Common myeloid progenitor, CD34-positive (primary cell): Measurements from ENCODE around the gene MED29. TPM values are rescaled to one million over a fixed set of nuclear protein-coding genes. Genes with fewer than 3 reads are reported as not detected.
A peak's percentile ranks its signal among the peaks of the same experiment; 100 is the strongest.

ENCODE experiments used
- CTCF ChIA-PET: fragments of 350-600 bp; sonication (Branson Sonifier 250); formaldehyde crosslinking; loops from one replicate; lab custom pipeline; 2021; ENCODE audit warnings: antibody characterized with exemption; lab: Charles Lee
- POLR2A ChIA-PET: fragments of 350-600 bp; sonication (Branson Sonifier 250); formaldehyde crosslinking; loops from one replicate; lab custom pipeline; 2021; ENCODE audit warnings: antibody characterized with exemption; lab: Charles Lee
- DNase-seq, 3 donors: peaks; one replicate each; pipeline versions ENCODE4 v3.0.0 to v3.0.0-alpha.2; 2013
- H3K27ac ChIP-seq, 2 experiments: 1 replicate in 1 of 2; 2 replicates in 1 of 2; pipeline ENCODE4 v1.7.0; 2013; ENCODE audit warnings: inconsistent platforms in 2 of 2, low read length in 2 of 2, mild to moderate bottlenecking in 2 of 2, low read depth in 1 of 2, moderate library complexity in 1 of 2; ENCODE audit not compliant: severe bottlenecking in 2 of 2, insufficient read depth in 1 of 2, poor library complexity in 1 of 2
- H3K27me3 ChIP-seq, 5 experiments: replicated peaks in 2 of 5; 1 replicate in 3 of 5; 2 replicates in 2 of 5; pipeline versions ENCODE4 v1.6.1 to v1.7.0; 2013; ENCODE audit warnings: low read length in 4 of 5, mild to moderate bottlenecking in 2 of 5, moderate library complexity in 2 of 5, inconsistent platforms in 1 of 5; ENCODE audit not compliant: insufficient read depth in 5 of 5, control insufficient read depth in 4 of 5
- H3K36me3 ChIP-seq, 4 experiments: 1 replicate in 2 of 4; 2 replicates in 2 of 4; pipeline versions ENCODE4 v1.6.1 to v1.7.0; 2013; ENCODE audit warnings: low read length in 3 of 4, control low read depth in 1 of 4, mild to moderate bottlenecking in 1 of 4; ENCODE audit not compliant: control insufficient read depth in 4 of 4, insufficient read depth in 4 of 4
- H3K4me1 ChIP-seq, 4 experiments: 1 replicate in 3 of 4; 2 replicates in 1 of 4; pipeline versions ENCODE4 v1.6.1 to v1.7.1; 2013; ENCODE audit warnings: low read length in 3 of 4, mild to moderate bottlenecking in 3 of 4, control low read depth in 1 of 4, inconsistent platforms in 1 of 4, moderate library complexity in 1 of 4; ENCODE audit not compliant: control insufficient read depth in 4 of 4, insufficient read depth in 4 of 4; ENCODE audit errors: control extremely low read depth in 1 of 4
- H3K4me3 ChIP-seq, 7 experiments: 1 replicate in 4 of 7; 2 replicates in 3 of 7; pipeline versions ENCODE4 v1.5.1 to v1.7.0; 2013; ENCODE audit warnings: mild to moderate bottlenecking in 7 of 7, low read length in 6 of 7, moderate library complexity in 6 of 7, inconsistent platforms in 2 of 7, low read depth in 2 of 7, control low read depth in 1 of 7; ENCODE audit not compliant: insufficient read depth in 4 of 7, control insufficient read depth in 1 of 7; ENCODE audit errors: extremely low read depth in 1 of 7
- H3K9me3 ChIP-seq, 5 experiments: 1 replicate in 4 of 5; 2 replicates in 1 of 5; pipeline versions ENCODE4 v1.6.1 to v1.7.1; 2013; ENCODE audit warnings: low read length in 4 of 5, mild to moderate bottlenecking in 2 of 5, inconsistent platforms in 1 of 5, low read depth in 1 of 5, moderate library complexity in 1 of 5; ENCODE audit not compliant: control insufficient read depth in 4 of 5, insufficient read depth in 2 of 5; ENCODE audit errors: control extremely low read depth in 1 of 5
- WGBS: methylation state at CpG from one replicate; pipeline ENCODE4 v1.1.5; 2013; ENCODE audit not compliant: insufficient coverage; 5-methylcytosine and 5-hydroxymethylcytosine counted together
- polyA plus RNA-seq: library from polyadenylated mRNA; unstranded; fragments of 120-200 nt; gene quantifications from one replicate; pipeline ENCODE4 v1.2.1, GENCODE V29; 2013

The MED29 gene, protein sequence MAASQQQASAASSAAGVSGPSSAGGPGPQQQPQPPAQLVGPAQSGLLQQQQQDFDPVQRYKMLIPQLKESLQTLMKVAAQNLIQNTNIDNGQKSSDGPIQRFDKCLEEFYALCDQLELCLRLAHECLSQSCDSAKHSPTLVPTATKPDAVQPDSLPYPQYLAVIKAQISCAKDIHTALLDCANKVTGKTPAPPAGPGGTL
- 20.3 TPM for polyA plus RNA-seq

DNA sequence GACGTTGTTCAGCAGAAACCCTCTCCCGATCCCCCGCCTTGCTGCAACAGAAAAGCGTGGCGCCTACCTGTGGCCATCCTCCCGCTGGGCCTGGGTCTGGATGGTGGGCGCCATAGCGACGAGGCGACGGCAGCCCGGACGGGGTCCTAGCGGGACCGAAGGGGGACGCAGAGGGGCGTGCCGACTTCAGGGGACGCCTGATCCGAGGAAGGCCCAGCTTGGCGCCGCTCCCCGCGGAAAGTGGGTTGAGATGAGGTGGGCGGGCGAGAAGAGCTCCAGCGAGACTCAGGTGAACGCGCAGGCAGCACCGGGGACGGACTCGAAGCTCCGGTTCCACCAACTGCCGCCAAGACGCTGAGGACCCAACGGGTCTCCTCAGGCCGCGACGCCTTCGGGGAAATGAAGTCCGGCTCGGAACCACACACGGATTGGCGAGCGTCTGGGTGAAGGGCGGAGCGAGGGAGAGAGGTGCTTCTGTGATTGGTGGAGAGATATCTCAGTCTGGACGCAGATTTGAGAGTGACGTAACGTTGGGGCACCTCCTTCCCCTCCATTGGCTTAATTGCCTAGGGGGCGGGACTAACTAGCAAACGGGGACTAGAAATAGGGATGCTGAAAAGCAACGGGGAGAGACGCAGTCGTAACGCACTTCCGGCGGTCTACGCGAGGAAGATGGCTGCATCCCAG lies at the start of gene MED29, which contains the start of gene PAF1:
TSS of gene MED29 (plus strand) at position 628 of the 687 bp plus-strand sequence. CDS start at position 673, 45 bp downstream.
TSS of gene PAF1 (minus strand) at position 356 of the 687 bp plus-strand sequence. CDS start at position 114, 242 bp downstream.
- Histone ChIP-seq H3K4me1 (peaks cover 7 to 22% (median 19%) of the 10 kb centered on the region in 4 experiments), H3K36me3 (peaks cover 13 to 52% (median 46%) of the 10 kb centered on the region in 4 experiments), H3K9me3 (no peaks in the 10 kb centered on the region), H3K27ac (peak within 1 kb of the TSS; percentile 98 to 99), H3K4me3 (peak within 1 kb of the TSS; percentile 55 to 99 (median 98)), H3K27me3 (no peaks in the 10 kb centered on the region)
- DNase-seq: peak; percentile 100
- POLR2A ChIA-PET: interaction anchor here (0.6 to 2.2 kb wide), 15 partner anchors 9 to 107 kb away, joined by 3 to 21 read pairs (median 3); partner anchors contain the start of genes GMFG, PLEKHG2, RPS16 and SAMD4B
- CTCF ChIA-PET: interaction anchor here (0.6 to 4.6 kb wide), 5 partner anchors 10 to 137 kb away, joined by 3 to 34 read pairs (median 4); partner anchors contain the start of gene PLEKHG2
- WGBS: under 1% methylated on average over 58 of the region's 60 CpGs

DNA sequence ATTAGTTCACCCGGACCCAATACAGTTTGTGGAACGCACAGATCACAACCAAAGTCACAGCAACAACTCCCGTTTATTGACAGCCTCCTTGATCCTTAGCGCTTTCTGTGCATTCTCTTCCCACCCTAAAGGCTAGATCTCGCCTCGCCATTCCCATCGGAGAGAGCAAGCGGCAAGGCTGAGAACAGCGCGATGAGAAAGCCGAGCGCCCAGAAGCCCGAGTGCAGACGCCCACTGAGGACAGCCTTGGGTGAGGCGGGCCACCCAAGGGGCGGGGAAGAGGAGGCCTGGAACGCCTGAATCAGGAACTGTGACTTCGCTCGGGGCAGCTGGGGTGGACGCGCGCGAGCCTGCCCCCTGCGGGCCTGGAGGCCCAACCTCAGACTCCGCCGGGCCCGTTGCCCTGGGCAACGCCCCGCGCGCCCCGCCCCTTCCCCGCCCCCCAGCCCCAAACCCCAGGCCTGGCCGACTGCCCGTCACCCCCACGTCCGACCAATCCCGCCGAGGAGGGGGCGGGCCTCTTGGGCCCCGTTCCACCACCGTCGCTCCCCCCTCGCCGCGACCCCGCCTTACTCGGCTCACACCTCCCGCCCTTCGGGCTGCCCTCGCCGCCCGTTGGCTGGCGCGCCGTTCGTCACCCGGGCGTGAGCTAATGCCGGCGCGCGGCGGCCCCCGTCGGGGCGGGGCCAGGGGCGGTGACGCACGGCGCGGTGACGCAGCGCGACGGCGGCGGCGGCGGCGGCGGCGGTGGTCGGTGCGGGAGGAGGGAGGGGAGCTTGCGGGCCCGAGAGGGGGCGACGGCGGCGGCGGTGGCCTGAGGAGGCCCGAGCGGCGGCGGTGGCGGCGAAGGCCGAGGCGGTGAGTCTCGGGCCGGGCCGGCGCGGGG lies 49.2 kb upstream of the MED29 start, which contains the start of gene SAMD4B:
TSS of gene SAMD4B (plus strand) at position 703 of the 886 bp plus-strand sequence. CDS start 14,473 bp downstream, outside the sequence.
- ChIA-PET CTCF (interaction anchor here (0.6 to 1.4 kb wide), 5 partner anchors 9 to 70 kb away, joined by 3 to 5 read pairs (median 4); no protein-coding TSS in a partner anchor), POLR2A (interaction anchor here (0.6 to 1.7 kb wide), 7 partner anchors 10 to 238 kb away, joined by 3 to 6 read pairs (median 3); partner anchors contain the start of genes PAF1 and PLEKHG2)
- Histone ChIP-seq H3K4me3 (peak within 1 kb of the TSS; percentile 83 to 100 (median 97)), H3K4me1 (peaks cover 12 to 55% (median 42%) of the 10 kb centered on the region in 4 experiments), H3K27ac (peak within 1 kb of the TSS; percentile 80 to 93), H3K27me3 (no peaks in the 10 kb centered on the region), H3K9me3 (no peaks in the 10 kb centered on the region), H3K36me3 (peaks cover 0 to 13% (median under 1%) of the 10 kb centered on the region in 4 experiments)
- DNase-seq: peak; percentile 99
- 2% methylated on average over 40 of the region's 105 CpGs for WGBS

- H3K4me1 ChIP-seq: peaks cover 8 to 54% (median 36%) of the 10 kb centered on the region in 4 experiments
- DNase-seq: no peak
- H3K9me3 ChIP-seq: no peaks in the 10 kb centered on the region
- peak overlapping the region; percentile 41 to 90 (median 76) for H3K4me3 ChIP-seq
- H3K27me3 ChIP-seq: no peaks in the 10 kb centered on the region
- H3K36me3 ChIP-seq: peaks cover 0 to 13% (median 1%) of the 10 kb centered on the region in 4 experiments
- POLR2A ChIA-PET: interaction anchor here (0.9 to 1.7 kb wide), 5 partner anchors 11 to 69 kb away, joined by 3 to 5 read pairs (median 4); partner anchors contain the start of genes PAF1 and PLEKHG2
- H3K27ac ChIP-seq: peak overlapping the region; percentile 80 to 93
- CTCF ChIA-PET: interaction anchor here (0.6 to 1.4 kb wide), 5 partner anchors 8 to 69 kb away, joined by 3 to 5 read pairs (median 4); no protein-coding TSS in a partner anchor
- WGBS: under 1% methylated on average over 43 of the region's 51 CpGs
Measured at GRCh38 chr19:39342647-39343305, 48.4 kb upstream of the MED29 start.

DNA sequence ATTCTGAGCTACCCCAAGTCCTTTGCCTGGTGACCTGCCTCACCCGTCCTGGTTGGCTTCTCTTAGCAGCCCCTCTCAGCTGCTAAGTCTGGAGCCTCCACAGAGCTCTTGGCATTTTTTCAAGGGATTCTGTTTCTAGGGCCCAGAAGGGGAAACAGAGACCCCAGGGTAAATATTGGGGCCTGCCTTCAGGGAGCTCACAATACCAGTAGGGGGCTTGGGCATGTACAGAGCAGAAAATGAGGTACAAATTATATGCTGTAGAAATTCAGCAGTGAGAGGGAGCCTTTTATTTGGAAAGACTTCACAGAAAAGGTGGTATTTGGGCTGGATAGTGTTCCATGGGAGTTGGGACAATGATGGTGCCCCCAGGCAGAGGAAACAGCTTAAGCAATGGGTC lies 45.2 kb upstream of the MED29 start:
- Histone ChIP-seq H3K9me3 (no peaks in the 10 kb centered on the region), H3K27me3 (no peaks in the 10 kb centered on the region), H3K4me3 (no peak overlapping the region), H3K4me1 (peaks cover under 1 to 33% (median 18%) of the 10 kb centered on the region in 4 experiments), H3K27ac (no peak overlapping the region), H3K36me3 (peaks cover 7 to 37% (median 16%) of the 10 kb centered on the region in 4 experiments)
- ChIA-PET POLR2A (interaction anchor here (1.1 kb wide), 1 partner anchor 17 kb away, joined by 3 read pairs; no protein-coding TSS in a partner anchor), CTCF (interaction anchor here (0.7 to 1.3 kb wide), 5 partner anchors 8 to 405 kb away, joined by 3 to 7 read pairs (median 3); no protein-coding TSS in a partner anchor)
- no CpG with 5 or more reads among the region's 1 CpG for WGBS
- DNase-seq: peak in 2 of 3 donors; percentile 28

DNA sequence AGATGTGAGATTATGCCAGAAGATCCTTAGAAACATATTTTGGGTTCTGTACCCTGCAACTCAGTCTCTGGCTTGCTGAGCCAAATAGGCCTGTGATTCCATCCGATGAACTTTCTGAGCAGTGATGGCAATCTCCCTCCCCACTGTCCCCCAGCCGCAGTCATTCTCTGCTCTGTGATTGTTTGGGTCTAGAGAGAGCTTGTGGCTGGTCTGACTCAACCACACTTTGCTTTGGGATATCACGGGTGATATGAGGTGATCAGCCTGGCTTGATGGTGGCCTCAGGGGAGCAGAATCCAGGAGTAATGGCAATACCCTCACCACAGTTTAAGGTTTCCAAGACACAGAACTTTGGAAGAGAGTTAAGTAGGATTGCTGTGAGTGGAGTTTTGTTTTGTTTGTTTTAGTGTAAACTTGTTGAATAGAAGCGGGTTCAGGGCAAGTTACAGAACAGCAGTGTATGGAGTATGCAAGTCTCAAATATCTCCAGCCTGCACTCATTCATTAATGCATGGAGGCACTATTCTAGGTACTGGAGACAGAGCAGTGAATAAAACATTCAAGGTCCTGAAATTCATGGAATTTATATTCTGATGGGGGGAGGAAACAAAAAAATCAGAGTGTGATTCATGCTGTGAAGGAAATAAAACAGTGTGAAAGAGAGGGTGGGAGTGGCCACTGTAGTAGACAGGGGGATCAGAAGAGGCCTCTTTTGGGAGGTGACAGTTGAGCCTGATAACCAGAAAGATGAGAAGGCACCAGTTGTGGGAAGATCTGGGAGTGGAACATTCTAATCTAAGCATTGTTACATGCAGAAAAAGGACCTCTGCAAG lies 43.6 kb upstream of the MED29 start:
- Histone ChIP-seq H3K9me3 (no peaks in the 10 kb centered on the region), H3K4me3 (no peak overlapping the region), H3K27ac (peak overlapping the region in 1 of 2 experiments; percentile 27), H3K4me1 (peaks cover 0 to 32% (median 15%) of the 10 kb centered on the region in 4 experiments), H3K27me3 (no peaks in the 10 kb centered on the region), H3K36me3 (peaks cover 13 to 50% (median 27%) of the 10 kb centered on the region in 4 experiments)
- CTCF ChIA-PET: no interaction called here
- 94% methylated on average over 2 of the region's 4 CpGs for WGBS
- no peak for DNase-seq
- POLR2A ChIA-PET: no interaction called here
